PC-3 (cell line): Measurements from ENCODE around the gene RHBDD1. TPM values are rescaled to one million over a fixed set of nuclear protein-coding genes. Genes with fewer than 3 reads are reported as not detected.

Experiments
- ATAC-seq: fragments of 200-7000 bp; cut with Tn5 transposase; 2 replicates; pipeline ENCODE4 v1.9.1; 2020; ENCODE audit warnings: mild to moderate bottlenecking, moderate library complexity
- BruUV-seq: library from RNA; stranded (reverse); fragments of 400-500 nt; replicated peaks from 2 replicates; lab custom pipeline; 2021; lab: Mats Ljungman, UMichigan
- CTCF ChIA-PET: fragments of 300-600 bp; sonication (Branson Sonifier 250); formaldehyde crosslinking; loops from one replicate; lab custom pipeline; 2022; ENCODE audit warnings: antibody characterized with exemption; lab: Charles Lee
- POLR2A ChIA-PET: fragments of 300-600 bp; sonication (Branson Sonifier 250); formaldehyde crosslinking; loops from one replicate; lab custom pipeline; 2022; ENCODE audit warnings: antibody characterized with exemption; ENCODE audit not compliant: unreplicated experiment; lab: Charles Lee
- DNase-seq: peaks from one replicate; pipeline ENCODE4 v3.0.0-alpha.2; 2015
- H2AFZ ChIP-seq: fragments of 300-600 bp; sonication (generic); 2 replicates; pipeline ENCODE4 v1.6.0; 2016; ENCODE audit warnings: antibody characterized with exemption, low read length
- H3F3A ChIP-seq: fragments of 300-600 bp; sonication (generic); one replicate; pipeline ENCODE4 v1.6.0; 2017; ENCODE audit warnings: antibody characterized with exemption, low read length, control low read depth, mild to moderate bottlenecking; ENCODE audit not compliant: unreplicated experiment
- H3K27ac ChIP-seq: fragments of 300-600 bp; sonication (generic); 2 replicates; pipeline ENCODE4 v1.5.1; 2016; ENCODE audit warnings: mild to moderate bottlenecking, low read length
- H3K27me3 ChIP-seq: fragments of 300-600 bp; sonication (generic); 2 replicates; pipeline ENCODE4 v1.6.1; 2016; ENCODE audit warnings: low read length, mixed read lengths
- H3K36me3 ChIP-seq: fragments of 300-600 bp; sonication (generic); 2 replicates; pipeline ENCODE4 v1.6.1; 2016; ENCODE audit warnings: low read depth, mixed run types, low read length, mixed read lengths
- H3K4me1 ChIP-seq: fragments of 300-600 bp; sonication (generic); 2 replicates; pipeline ENCODE4 v1.5.1; 2016; ENCODE audit warnings: low read length; ENCODE audit not compliant: insufficient read depth
- H3K4me2 ChIP-seq: fragments of 300-600 bp; sonication (generic); 2 replicates; pipeline ENCODE4 v1.6.0; 2016; ENCODE audit warnings: low read length
- H3K4me3 ChIP-seq: fragments of 300-600 bp; sonication (generic); 2 replicates; pipeline ENCODE4 v1.5.1; 2016; ENCODE audit warnings: mild to moderate bottlenecking, low read length, mixed read lengths
- H3K79me2 ChIP-seq: fragments of 300-600 bp; sonication (generic); 2 replicates; pipeline ENCODE4 v1.6.1; 2017; ENCODE audit warnings: low read length, mixed read lengths
- H3K9ac ChIP-seq: fragments of 300-600 bp; sonication (generic); 2 replicates; pipeline ENCODE4 v1.6.0; 2016; ENCODE audit warnings: mild to moderate bottlenecking, low read length
- H3K9me2 ChIP-seq: fragments of 300-600 bp; sonication (generic); replicated peaks from 2 replicates; pipeline ENCODE4 v1.6.1; 2016; ENCODE audit warnings: mixed run types, low read length, mixed read lengths
- H3K9me3 ChIP-seq: fragments of 300-600 bp; sonication (generic); 2 replicates; pipeline ENCODE4 v1.6.1; 2016; ENCODE audit warnings: low read length, mixed read lengths
- H4K20me1 ChIP-seq: fragments of 300-600 bp; sonication (generic); 2 replicates; pipeline ENCODE4 v1.6.1; 2016; ENCODE audit warnings: low read length, mixed read lengths
- CTCF ChIP-seq: fragments of 300-600 bp; sonication (generic); conservative IDR thresholded peaks from 2 replicates; pipeline ENCODE4 v1.5.1; 2017; ENCODE audit warnings: antibody characterized with exemption, low read depth, mild to moderate bottlenecking, low read length
- EZH2 ChIP-seq: fragments of 300-600 bp; sonication (generic); IDR thresholded peaks from one replicate; pipeline ENCODE4 v1.6.1; 2017; ENCODE audit warnings: antibody characterized with exemption, mild to moderate bottlenecking, low read length; ENCODE audit not compliant: unreplicated experiment
- EZH2phosphoT487 ChIP-seq: fragments of 300-600 bp; sonication (generic); IDR thresholded peaks from 2 replicates; pipeline ENCODE4 v1.6.1; 2018; ENCODE audit warnings: mild to moderate bottlenecking, antibody characterized with exemption, low read length, borderline replicate concordance
- intact Hi-C: fragments of 100-400 bp; cut with micrococcal nuclease; formaldehyde crosslinking; loops from 2 replicates; pipeline ENCODE4 v1.9.0; 2023
- total RNA-seq: library from RNA; depleted of rRNA; stranded (reverse); fragments of >200 nt; gene quantifications from 2 replicates; pipeline ENCODE4 v1.2.3, GENCODE V29; 2014

Gene RHBDD1
- total RNA-seq, 1 experiment from 2014 or later = 9.1 TPM

- no TSS peak for BruUV-seq
- ATAC-seq (no peak), DNase-seq (no peak)
- no peaks in the 10 kb centered on the region for H3K79me2 ChIP-seq
- ChIA-PET POLR2A (no interaction called here), CTCF (no interaction called here)
- no peaks in the 10 kb centered on the region for H3K27me3 ChIP-seq
- no peaks in the 10 kb centered on the region for H3K4me1 ChIP-seq
- H3F3A ChIP-seq = no peaks in the 10 kb centered on the region
- intact Hi-C loops = no loop called here
- no peaks in the 10 kb centered on the region for H3K9me3 ChIP-seq
- no peaks in the 10 kb centered on the region for H4K20me1 ChIP-seq
- no peak overlapping the region for H2AFZ ChIP-seq
- TF ChIP-seq EZH2phosphoT487 = no peak
- TF ChIP-seq EZH2 = no peak
- no peak for TF ChIP-seq CTCF
- no peaks in the 10 kb centered on the region for H3K36me3 ChIP-seq
- H3K9me2 ChIP-seq = no peaks in the 10 kb centered on the region
- H3K4me2 ChIP-seq = no peak overlapping the region
- H3K9ac ChIP-seq = no peak overlapping the region
- H3K27ac ChIP-seq = no peak overlapping the region
- H3K4me3 ChIP-seq = no peak overlapping the region
Measured at GRCh38 chr2:226934546-226935201, 98.8 kb downstream of the RHBDD1 start.

- no peak for DNase-seq
- Histone ChIP-seq H3K4me3 (no peak overlapping the region), H3K9me3 (no peaks in the 10 kb centered on the region), H3K9ac (no peak overlapping the region), H3K4me1 (no peaks in the 10 kb centered on the region), H3F3A (no peaks in the 10 kb centered on the region), H3K36me3 (no peaks in the 10 kb centered on the region), H3K27ac (no peak overlapping the region), H4K20me1 (no peaks in the 10 kb centered on the region), H3K27me3 (no peaks in the 10 kb centered on the region), H3K4me2 (no peak overlapping the region), H3K9me2 (no peaks in the 10 kb centered on the region), H2AFZ (no peak overlapping the region), H3K79me2 (no peaks in the 10 kb centered on the region)
- no peak for ATAC-seq
- ChIA-PET CTCF (no interaction called here), POLR2A (no interaction called here)
- TF ChIP-seq EZH2phosphoT487 (no peak), EZH2 (no peak), CTCF (no peak)
- intact Hi-C loops = no loop called here
- BruUV-seq = no TSS peak
Measured at GRCh38 chr2:226943862-226944620, 108.2 kb downstream of the RHBDD1 start.

- Histone ChIP-seq H3K9ac (no peak overlapping the region), H3F3A (no peaks in the 10 kb centered on the region), H4K20me1 (no peaks in the 10 kb centered on the region), H3K4me2 (no peak overlapping the region), H3K27ac (no peak overlapping the region), H2AFZ (no peak overlapping the region), H3K79me2 (no peaks in the 10 kb centered on the region), H3K4me1 (no peaks in the 10 kb centered on the region), H3K27me3 (no peaks in the 10 kb centered on the region), H3K9me2 (no peaks in the 10 kb centered on the region), H3K4me3 (no peak overlapping the region), H3K9me3 (no peaks in the 10 kb centered on the region), H3K36me3 (no peaks in the 10 kb centered on the region)
- TF ChIP-seq CTCF (no peak), EZH2 (no peak), EZH2phosphoT487 (no peak)
- BruUV-seq = no TSS peak
- ChIA-PET POLR2A (no interaction called here), CTCF (interaction anchor here (0.6 kb wide), 1 partner anchor 1775 kb away, joined by 3 read pairs; no protein-coding TSS in a partner anchor)
- intact Hi-C loops = no loop called here
- DNase-seq = no peak
- no peak for ATAC-seq
Measured at GRCh38 chr2:226953206-226953605, 117.4 kb downstream of the RHBDD1 start.
